Medulla oblongata (tissue), 1 donor: ENCODE results near the gene BRWD1.
"Not testable (repeated sequence)": the region's sequence is repeated elsewhere in the genome, so short reads cannot be mapped to it uniquely, and the experiment has no call there.

ENCODE experiments used
- DNase-seq: peaks from one replicate; pipeline ENCODE4 v3.0.0-alpha.2; 2015; ENCODE audit errors: extremely low spot score

The BRWD1 gene

DNA sequence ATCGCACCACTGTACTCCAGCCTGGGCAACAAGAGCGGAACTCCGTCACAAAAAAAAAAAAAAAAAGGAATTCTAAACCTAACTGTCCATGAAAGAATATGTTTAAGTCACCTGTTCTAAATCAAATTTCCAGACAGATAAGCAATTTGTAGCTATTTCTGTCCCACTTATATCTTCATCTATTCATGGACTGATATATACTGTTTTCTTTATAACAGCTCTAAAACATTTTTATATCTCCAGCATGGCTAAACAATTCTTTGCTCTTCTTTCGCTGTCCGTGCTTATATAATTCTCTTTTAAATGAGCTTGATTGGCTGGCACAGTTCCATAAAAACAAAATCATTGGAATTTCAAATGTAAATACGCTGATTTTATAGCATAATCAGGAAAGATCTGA lies 30.5 kb downstream of the BRWD1 start:
- DNase-seq, result no peak

DNA sequence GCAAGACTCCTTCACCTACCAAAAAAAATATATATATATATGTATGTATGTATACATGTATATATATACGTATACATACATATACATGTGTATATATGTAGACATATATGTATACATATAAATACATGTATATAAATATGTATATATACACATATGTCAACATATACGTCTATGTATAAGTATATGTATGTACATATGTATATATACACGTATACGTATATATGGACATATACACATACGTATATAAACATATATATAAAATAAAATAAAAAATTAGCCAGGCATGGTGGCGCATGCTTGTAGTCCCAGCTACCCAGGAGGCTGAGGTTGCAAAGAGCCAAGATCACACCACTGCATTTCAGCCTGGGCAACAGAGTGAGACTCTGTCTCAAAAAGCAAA lies 31.6 kb downstream of the BRWD1 start:
- no peak for DNase-seq

DNA sequence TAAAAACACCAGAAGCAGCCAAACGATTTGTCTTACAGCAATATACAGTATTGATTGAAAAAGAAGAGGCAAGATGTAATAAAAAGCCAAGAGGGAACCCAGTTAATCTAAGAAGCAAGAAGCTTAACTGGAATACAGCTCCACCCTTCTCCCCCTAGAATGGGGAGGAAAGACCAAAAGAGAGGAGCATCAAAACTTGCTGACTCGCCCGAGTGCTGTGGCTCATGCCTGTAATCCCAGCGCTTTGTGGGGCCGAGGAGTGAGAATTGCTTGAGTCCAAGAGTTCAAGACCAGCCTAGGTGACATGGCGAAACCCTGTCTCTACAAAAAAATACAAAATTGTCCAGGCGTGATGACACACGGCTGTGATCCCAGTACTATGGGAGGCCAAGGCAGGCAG lies 32.2 kb downstream of the BRWD1 start:
- DNase-seq, result no peak

DNA sequence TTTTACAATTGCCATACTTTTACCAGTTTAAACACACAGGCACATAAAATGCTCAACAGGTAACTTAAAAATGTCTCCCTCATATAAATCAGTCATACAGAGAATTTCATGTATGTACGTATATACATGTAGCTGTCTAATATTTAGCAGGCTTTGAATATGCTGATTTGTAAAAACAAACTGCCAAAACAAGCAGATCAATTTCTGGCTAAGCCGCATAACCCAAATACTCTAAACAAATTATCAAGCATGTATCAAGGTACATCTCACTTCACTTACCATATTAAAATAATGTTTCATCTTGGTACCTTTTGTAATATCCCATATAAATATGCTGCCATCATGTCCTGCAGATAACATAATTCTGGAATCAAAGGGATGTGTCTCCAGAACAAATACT lies 43.8 kb downstream of the BRWD1 start:
- DNase-seq, result no peak

DNA sequence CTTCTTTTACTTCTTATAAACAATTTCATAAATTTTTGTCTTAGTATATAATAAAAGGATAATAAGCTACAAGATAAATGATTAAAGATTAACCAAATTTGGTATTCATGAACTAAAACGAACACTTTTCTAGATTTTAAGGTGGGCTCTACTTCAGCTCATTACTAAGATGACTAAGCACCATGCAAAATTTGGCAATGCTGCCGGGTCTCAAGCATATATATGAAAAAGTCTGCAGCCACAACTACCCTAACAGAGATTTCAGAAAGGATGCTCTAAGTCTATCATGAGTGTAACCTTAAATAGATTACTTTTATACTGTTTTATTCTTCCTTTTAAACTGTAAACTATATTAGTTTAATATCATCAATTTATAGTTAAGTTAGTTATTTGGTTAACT lies 47.8 kb downstream of the BRWD1 start:
- DNase-seq, result no peak

DNA sequence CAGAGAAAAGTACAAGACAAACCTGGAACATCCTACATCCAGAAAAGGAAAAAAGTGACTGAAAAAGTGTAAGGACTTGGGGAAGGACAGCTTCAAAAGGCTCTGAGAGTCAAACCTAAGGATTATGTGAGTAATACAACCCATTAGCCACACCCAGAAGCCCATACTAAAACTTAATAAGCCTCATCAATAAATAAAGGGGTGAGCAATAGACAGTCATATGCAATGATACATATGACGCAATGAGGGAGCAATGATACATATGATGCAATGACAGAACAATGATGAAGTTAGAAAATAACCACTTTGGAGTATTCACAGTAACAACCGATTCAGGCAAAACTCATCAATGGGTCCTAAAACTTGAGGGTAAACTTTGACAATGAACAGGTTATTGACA lies 50.1 kb downstream of the BRWD1 start:
- no peak for DNase-seq

DNA sequence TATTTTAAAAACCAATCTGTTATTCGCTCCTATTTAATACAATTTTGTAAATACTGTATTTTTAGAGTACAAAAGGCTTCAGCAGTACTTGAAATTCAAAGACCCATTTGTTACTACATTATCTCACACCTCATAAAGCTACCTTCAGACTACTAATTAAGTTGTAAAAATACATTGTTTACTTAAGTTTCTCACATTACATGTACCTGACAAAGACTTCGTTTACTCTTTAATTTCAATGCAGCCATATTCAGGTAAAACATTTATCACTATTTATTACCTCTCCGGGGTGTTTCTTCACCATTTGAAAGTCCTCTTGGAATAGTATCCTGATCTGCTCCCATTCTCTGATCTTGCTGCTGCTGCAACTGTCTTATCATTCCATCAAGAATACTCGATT lies 55.2 kb downstream of the BRWD1 start:
- DNase-seq, result no peak

DNA sequence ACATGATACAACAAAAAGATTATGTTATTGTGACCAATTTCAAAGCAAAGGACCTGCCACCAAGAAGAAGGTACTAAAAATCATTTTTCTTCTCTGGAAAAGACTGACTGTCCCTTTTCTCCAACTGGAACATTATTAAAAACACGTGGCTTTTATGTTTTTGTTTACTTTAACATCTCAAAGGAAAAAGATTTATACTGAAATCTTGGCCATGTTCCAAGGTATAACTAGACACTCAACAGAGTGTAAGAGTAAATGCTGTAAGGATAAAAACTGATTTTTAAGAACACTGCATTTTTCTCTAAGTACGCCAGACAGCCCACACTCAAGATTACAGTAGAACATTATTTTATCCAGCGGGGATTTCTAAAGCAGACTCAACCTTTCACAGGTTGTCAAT lies 62.1 kb downstream of the BRWD1 start:
- no peak for DNase-seq

DNA sequence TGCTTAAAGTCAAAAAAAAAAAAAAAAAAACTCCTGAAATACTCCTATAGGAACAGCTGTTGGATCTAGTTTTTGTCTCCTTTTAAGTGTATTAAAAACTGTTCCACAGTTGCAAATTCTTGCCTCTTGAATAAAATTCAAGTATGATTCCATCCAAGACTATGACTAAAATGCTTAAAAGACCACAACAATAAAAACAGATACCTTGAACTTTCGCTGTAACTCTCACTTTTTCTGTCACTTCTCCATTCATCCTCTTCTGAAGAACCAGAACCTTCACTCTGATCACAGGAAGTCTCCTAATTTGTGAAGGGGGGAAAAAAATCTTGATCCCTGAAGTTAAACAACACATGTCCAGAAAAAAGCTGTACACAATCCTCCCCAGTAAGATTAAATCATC lies 75.2 kb downstream of the BRWD1 start:
- no peak for DNase-seq

DNA sequence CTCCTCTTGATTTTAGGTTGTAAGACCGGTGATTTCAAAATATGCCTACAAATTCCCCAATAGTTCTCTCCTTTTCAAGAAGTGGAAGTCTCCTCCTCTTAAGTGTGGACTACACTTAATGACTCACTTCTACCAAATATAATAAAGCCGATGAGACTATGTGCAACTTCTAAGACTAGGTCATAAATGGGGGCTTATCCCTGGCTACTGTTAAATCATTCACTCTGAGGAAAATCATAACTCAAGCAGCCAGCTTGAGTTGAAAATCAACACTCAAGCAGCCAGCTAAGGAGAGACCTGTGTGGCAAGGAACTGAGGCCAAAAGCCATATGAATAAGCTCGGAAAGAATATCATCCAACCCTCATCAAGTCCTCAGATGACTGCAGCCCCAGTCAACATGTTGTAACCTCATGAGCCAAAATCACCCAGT lies 80.6 kb downstream of the BRWD1 start:
- no peak for DNase-seq

DNA sequence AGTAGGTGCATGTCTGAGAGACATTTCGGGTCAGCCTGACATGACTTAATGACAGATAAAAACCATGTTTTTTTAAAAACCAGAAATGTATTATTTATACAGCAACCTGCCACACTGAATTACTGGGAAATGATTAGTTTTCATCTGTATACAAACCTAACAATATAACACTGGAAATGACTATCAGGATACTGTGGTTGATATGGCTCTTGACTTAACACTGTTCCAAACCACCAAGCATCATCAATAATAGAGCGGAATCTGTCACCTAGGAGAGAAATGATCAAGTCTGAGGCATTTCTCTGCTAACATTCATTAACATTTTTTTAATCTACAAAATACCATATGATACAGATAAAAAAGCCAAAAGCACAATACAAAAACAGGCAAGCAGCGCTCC lies 88.5 kb downstream of the BRWD1 start:
- DNase-seq, result no peak

DNA sequence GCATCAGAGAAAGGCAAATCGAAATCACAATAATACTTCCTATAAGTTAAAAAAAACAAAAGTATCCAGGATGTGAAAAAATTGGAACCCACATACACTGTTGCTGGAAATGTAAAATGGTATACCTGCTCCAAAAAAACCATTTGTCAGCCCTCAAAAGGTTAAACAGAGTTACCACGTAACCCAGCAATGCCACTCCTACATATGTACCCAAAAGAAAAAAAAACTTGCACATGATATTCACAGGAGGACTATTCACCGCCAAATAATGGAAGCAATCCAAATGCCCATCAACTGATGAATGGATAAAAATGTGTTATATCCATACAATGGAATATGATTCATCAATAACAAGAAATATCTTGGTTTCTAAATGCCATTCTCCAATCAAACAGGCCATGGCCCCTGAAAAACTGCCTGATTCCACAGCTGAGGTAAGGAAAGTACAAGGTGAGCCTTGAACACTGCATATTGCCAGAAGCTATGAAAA lies 91.4 kb downstream of the BRWD1 start:
- no peak for DNase-seq

DNA sequence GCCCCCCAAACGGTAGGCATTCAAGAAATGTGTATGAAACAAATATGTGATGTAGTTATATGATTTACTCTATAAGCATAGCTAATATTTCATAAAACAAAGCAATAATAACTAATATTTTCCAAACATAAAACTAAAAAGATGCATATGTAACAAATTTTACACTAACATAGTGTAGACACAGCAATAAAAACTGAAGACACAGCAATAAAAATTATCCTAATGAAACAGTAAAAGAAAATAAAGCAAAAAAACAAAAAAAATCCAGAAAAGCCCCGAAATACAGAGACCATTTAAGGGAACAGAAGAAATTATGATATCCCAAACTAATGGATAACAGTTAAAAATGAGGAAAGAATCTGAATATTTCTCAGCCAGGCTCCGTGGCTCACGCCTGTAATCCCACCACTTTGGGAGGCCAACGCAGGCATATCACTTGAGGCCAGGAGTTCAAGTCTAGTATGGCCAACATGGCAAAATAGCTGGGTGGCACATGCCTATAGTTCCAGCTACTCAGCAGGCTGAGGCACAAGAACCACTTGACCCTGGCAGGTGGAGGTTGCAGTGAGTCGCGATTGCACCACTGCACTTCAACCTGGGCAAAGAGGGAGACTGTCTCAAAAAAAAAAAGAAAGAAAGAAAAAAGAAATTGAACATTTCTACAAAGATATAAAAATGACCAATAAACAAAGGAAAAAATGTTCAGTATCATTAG lies 92.0 kb downstream of the BRWD1 start:
- no peak for DNase-seq

DNA sequence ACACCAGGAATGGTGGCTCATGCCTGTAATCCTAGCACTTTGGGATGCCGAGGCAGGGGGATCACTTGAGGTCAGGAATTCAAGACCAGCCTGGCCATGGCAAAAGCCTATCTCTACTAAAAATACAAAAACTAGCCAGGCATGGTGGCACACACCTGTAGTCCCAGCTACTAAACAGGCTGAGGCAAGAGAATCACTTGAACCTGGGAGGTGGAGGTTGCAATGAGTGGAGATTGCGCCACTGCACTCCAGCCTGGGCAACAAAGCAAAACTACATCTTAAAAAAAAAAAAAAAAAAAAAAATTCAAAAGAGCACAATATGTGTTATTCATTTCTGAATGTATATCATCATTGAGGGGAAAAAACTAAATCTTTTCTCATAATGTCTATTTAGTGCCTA lies 92.6 kb downstream of the BRWD1 start:
- not testable (repeated sequence) for DNase-seq

DNA sequence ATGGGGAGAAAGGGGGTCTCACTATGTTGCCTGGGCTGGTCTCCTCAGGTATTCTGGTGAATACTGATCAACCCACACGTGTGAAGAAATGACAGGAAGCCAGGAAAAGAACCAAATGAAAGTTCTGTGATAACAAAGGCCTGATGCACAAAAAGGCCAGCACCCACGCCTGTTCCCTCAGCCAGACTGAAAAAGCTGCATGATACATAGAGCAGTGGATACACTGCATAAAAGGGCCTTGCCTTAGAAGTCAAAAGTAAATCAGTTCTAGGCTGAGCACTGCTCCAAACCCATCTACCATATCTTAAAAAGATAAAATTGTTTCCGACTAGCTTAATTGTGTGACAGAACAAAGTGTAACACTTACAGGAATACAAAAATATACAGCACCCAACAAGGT lies 93.3 kb downstream of the BRWD1 start:
- no peak for DNase-seq

DNA sequence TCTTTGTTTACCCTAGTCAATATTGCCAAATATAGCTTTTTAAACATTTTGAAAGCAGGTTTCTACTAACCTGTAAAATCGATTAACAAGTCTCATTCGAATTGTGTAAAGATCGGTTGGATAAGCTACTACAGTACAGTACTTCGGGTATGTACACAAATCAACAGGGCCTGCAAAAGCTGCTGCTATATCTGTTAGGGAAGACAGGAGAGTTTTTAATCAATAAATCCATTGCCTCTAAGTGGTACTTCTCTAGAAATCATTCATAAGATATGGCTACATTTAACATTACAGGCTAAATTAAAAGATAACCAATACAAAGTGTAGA lies 95.4 kb downstream of the BRWD1 start:
- DNase-seq, result no peak

DNA sequence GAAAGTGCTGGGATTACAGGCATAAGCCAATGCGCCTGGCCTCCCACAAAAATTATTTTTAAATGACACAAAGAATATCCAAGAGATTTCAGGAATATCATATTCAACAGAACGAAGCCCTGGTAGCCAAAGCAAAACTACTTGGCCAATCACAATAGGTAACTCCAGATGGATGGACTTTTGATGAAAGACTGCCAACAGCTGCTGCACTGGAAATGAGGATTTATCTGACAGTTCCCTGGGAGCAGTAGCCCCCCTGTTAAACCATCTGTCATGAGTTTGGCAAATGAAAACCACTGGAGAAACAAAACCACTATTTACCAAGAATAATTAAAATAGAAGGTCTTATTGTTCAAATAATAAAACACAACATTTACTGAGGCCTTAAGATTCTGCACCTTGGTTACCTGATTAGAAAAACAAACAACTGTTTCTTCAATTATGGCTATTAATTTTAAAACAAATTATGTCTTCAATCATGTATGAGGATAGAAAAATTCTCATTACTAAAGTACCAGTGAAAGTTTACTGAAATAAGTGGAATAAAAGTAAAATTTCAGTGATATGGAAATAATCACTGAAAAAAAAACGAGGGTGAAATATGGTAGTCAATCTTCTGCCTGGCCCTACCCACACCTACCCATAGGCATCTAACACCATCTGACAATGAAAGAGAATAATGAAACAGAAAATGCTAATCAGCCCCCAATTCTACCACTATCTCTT lies 95.9 kb downstream of the BRWD1 start:
- no peak for DNase-seq

DNA sequence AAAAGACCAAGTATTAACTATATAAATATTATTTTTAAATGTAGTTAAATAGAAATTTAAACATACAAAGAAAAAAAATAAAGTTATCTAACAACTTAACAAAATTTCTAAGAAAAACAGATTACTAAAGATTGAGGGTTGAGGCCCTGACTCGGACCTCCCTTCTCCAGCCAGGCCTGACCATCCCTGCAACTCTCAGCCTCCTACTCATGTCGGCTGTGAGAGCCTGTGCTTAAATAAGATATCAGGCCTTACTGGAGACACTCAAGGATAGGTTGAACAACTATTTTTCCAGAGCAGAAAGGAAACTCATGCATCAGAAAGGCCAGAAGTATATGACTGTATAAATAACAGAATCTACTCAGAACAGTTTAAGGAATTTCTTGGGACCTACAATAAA lies 97.1 kb downstream of the BRWD1 start:
- no peak for DNase-seq

DNA sequence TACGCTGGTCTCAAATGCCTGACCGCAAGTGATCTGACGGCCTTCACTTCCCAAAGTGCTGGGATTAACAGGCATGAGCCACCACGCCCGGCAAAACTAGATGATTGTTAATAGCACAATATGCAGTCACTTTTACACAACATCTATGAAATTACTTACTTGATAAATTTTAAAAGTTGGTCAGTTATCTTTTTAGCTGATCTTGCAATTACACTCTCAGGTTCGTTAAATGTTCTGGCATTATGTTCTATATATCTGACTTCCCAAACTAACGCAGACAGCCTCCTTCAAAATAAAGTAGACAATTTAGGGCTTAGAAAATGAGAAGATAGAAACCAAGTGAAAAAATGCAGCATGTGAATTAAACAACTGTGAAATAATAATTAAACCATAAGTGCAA lies 98.4 kb downstream of the BRWD1 start:
- DNase-seq, result no peak

DNA sequence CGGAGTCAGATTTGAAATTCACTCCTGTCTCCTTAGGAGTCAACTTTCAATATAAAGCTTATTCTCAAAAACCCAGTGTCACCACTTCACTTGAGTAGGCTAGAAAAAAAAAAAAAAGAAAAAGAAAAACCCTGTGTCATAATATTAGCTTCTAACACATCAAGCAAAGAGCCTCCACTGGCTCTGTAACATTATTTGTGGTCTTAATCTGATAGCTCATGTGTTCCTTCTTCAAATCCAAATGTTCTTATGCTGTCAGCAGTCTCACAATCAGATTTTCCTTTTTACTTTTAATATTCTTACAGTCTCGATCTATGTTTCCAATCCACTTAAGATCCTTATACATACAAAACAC lies 104.1 kb downstream of the BRWD1 start:
- no peak for DNase-seq

DNA sequence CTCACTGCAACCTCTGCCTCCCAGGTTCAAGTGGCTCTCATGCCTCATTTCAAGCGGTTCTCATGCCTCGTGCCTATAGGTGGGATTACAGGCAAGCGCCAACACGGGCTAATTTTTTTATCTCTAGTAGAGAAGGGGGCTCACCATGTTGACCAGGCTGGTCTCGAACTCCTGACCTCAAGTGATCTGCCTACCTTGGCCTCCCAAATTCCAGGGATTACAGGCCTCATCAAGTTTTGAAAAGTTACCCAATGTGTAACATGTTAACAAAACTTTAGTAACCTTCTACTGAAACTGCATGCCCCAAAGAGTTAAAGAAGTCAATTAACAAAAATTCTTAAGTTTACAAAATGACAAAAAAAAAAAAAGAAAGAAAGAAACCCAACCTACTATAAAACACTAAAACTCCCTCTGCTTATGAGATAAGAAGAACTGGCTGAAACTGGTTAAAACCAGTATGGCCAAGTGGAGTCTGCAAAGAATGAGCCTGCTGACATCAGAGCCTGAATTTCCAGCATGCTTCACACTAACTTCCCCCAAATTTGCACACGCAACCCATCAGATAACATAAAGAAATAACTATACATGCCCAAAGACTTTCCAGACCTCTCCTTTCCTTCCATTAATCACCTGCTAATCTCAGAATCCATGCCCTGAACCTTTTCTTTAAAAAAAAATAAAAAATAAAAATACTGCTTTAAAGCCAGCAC lies 104.7 kb downstream of the BRWD1 start:
- DNase-seq, result peak; percentile 15

DNA sequence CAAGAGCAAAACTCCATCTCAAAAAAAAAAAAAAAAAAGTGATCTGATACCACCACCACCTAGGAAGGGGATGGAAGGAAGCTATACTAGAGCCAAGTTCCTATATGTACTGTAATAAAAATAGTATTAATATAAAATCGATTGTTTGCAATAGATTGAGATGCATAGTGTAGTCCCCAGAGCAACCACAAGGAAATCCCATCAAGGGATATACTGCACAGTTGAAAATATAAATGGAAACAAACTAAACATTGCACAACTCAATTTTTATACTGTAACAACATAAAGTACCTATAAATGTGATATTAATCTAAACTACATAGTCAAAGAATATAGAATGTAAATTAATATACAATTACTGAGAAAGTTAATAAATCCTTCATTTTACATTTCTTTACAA lies 109.3 kb downstream of the BRWD1 start:
- DNase-seq, result no peak

DNA sequence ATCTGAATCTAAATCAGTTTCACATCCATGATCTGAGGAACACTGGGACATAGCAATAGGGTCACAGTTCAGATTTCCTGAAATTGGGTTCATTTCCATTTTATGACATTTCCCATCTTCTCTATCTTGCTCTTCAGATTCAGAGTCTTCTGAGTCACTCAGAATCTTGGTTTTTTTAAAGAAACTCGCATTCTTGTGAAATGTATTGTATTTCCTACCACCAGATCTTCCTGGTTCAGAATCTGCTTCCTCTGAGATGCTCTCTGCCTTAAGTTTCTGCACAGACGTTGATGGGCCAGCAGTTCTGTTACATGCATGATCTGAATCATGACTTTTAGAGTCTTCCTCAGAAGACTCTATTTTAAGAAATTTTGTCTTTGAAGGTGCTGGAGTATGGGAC lies 114.6 kb downstream of the BRWD1 start:
- DNase-seq, result no peak
